ENCODE results near the gene PRR5L.
"Not testable (repeated sequence)": the region's sequence is repeated elsewhere in the genome, so short reads cannot be mapped to it uniquely, and the experiment has no call there.

Gene PRR5L

GRCh38 chr11:36309779-36310178 lies 13.7 kb downstream of the PRR5L start:
- Histone ChIP-seq H3K9me3 (ENCODE audit: control insufficient read depth, insufficient read depth, low read length) (no peaks in the 10 kb centered on the region), H3K27ac (ENCODE audit: low read depth, low read length) (no peak overlapping the region), H3K36me3 (ENCODE audit: control insufficient read depth, insufficient read depth, low read length) (no peaks in the 10 kb centered on the region), H3K27me3 (ENCODE audit: control insufficient read depth, insufficient read depth, low read length) (no peaks in the 10 kb centered on the region), H3K4me1 (ENCODE audit: control insufficient read depth, insufficient read depth, low read length) (no peaks in the 10 kb centered on the region), H3K4me3 (ENCODE audit: low read depth, low read length) (no peak overlapping the region), H3K9ac (ENCODE audit: low read depth, low read length) (no peak overlapping the region)

- no peaks in the 10 kb centered on the region for H3K27me3 ChIP-seq (ENCODE audit: control insufficient read depth, insufficient read depth, low read length)
- no peak overlapping the region for H3K4me3 ChIP-seq (ENCODE audit: low read depth, low read length)
- H3K36me3 ChIP-seq (ENCODE audit: control insufficient read depth, insufficient read depth, low read length) = no peaks in the 10 kb centered on the region
- H3K9me3 ChIP-seq (ENCODE audit: control insufficient read depth, insufficient read depth, low read length) = no peaks in the 10 kb centered on the region
- no peak overlapping the region for H3K27ac ChIP-seq (ENCODE audit: low read depth, low read length)
- no peak overlapping the region for H3K9ac ChIP-seq (ENCODE audit: low read depth, low read length)
- H3K4me1 ChIP-seq (ENCODE audit: control insufficient read depth, insufficient read depth, low read length) = peaks cover 6% of the 10 kb centered on the region; the same call in 1 of the 2 replicates
Observed at GRCh38 chr11:36311926-36312595, 16.0 kb downstream of the PRR5L start.

- H3K9ac ChIP-seq (ENCODE audit: low read depth, low read length) = no peak overlapping the region
- peaks cover 6% of the 10 kb centered on the region; the same call in 1 of the 2 replicates for H3K4me1 ChIP-seq (ENCODE audit: control insufficient read depth, insufficient read depth, low read length)
- H3K4me3 ChIP-seq (ENCODE audit: low read depth, low read length) = no peak overlapping the region
- no peaks in the 10 kb centered on the region for H3K36me3 ChIP-seq (ENCODE audit: control insufficient read depth, insufficient read depth, low read length)
- no peaks in the 10 kb centered on the region for H3K9me3 ChIP-seq (ENCODE audit: control insufficient read depth, insufficient read depth, low read length)
- H3K27ac ChIP-seq (ENCODE audit: low read depth, low read length) = no peak overlapping the region
- no peaks in the 10 kb centered on the region for H3K27me3 ChIP-seq (ENCODE audit: control insufficient read depth, insufficient read depth, low read length)
Observed at GRCh38 chr11:36312611-36313472, 16.8 kb downstream of the PRR5L start.

- Histone ChIP-seq H3K27ac (ENCODE audit: low read depth, low read length) (no peak overlapping the region), H3K27me3 (ENCODE audit: control insufficient read depth, insufficient read depth, low read length) (no peaks in the 10 kb centered on the region), H3K9me3 (ENCODE audit: control insufficient read depth, insufficient read depth, low read length) (no peaks in the 10 kb centered on the region), H3K4me3 (ENCODE audit: low read depth, low read length) (no peak overlapping the region), H3K9ac (ENCODE audit: low read depth, low read length) (no peak overlapping the region), H3K4me1 (ENCODE audit: control insufficient read depth, insufficient read depth, low read length) (peaks cover 16% of the 10 kb centered on the region), H3K36me3 (ENCODE audit: control insufficient read depth, insufficient read depth, low read length) (no peaks in the 10 kb centered on the region)
Observed at GRCh38 chr11:36313750-36314433, 17.8 kb downstream of the PRR5L start.

GRCh38 chr11:36314434-36314767 lies 18.3 kb downstream of the PRR5L start:
- Histone ChIP-seq H3K9me3 (ENCODE audit: control insufficient read depth, insufficient read depth, low read length) (no peaks in the 10 kb centered on the region), H3K9ac (ENCODE audit: low read depth, low read length) (no peak overlapping the region), H3K4me3 (ENCODE audit: low read depth, low read length) (no peak overlapping the region), H3K4me1 (ENCODE audit: control insufficient read depth, insufficient read depth, low read length) (peaks cover 22% of the 10 kb centered on the region), H3K27ac (ENCODE audit: low read depth, low read length) (no peak overlapping the region), H3K36me3 (ENCODE audit: control insufficient read depth, insufficient read depth, low read length) (no peaks in the 10 kb centered on the region), H3K27me3 (ENCODE audit: control insufficient read depth, insufficient read depth, low read length) (no peaks in the 10 kb centered on the region)

GRCh38 chr11:36316049-36316448 lies 20.0 kb downstream of the PRR5L start:
- H3K36me3 ChIP-seq (ENCODE audit: control insufficient read depth, insufficient read depth, low read length) = no peaks in the 10 kb centered on the region
- no peaks in the 10 kb centered on the region for H3K9me3 ChIP-seq (ENCODE audit: control insufficient read depth, insufficient read depth, low read length)
- H3K4me3 ChIP-seq (ENCODE audit: low read depth, low read length) = no peak overlapping the region
- H3K4me1 ChIP-seq (ENCODE audit: control insufficient read depth, insufficient read depth, low read length) = peaks cover 27% of the 10 kb centered on the region
- no peaks in the 10 kb centered on the region for H3K27me3 ChIP-seq (ENCODE audit: control insufficient read depth, insufficient read depth, low read length)
- no peak overlapping the region for H3K27ac ChIP-seq (ENCODE audit: low read depth, low read length)
- no peak overlapping the region for H3K9ac ChIP-seq (ENCODE audit: low read depth, low read length)

- Histone ChIP-seq H3K9ac (ENCODE audit: low read depth, low read length) (no peak overlapping the region), H3K36me3 (ENCODE audit: control insufficient read depth, insufficient read depth, low read length) (no peaks in the 10 kb centered on the region), H3K4me3 (ENCODE audit: low read depth, low read length) (no peak overlapping the region), H3K27me3 (ENCODE audit: control insufficient read depth, insufficient read depth, low read length) (no peaks in the 10 kb centered on the region), H3K27ac (ENCODE audit: low read depth, low read length) (no peak overlapping the region), H3K4me1 (ENCODE audit: control insufficient read depth, insufficient read depth, low read length) (peaks cover 27% of the 10 kb centered on the region), H3K9me3 (ENCODE audit: control insufficient read depth, insufficient read depth, low read length) (no peaks in the 10 kb centered on the region)
Observed at GRCh38 chr11:36317992-36318391, 21.9 kb downstream of the PRR5L start.

GRCh38 chr11:36324956-36325355 lies 28.9 kb downstream of the PRR5L start:
- peaks cover 14% of the 10 kb centered on the region for H3K4me1 ChIP-seq (ENCODE audit: control insufficient read depth, insufficient read depth, low read length)
- not testable (repeated sequence) for H3K27ac ChIP-seq (ENCODE audit: low read depth, low read length); H3K9me3 ChIP-seq (ENCODE audit: control insufficient read depth, insufficient read depth, low read length); H3K36me3 ChIP-seq (ENCODE audit: control insufficient read depth, insufficient read depth, low read length); H3K27me3 ChIP-seq (ENCODE audit: control insufficient read depth, insufficient read depth, low read length); H3K4me3 ChIP-seq (ENCODE audit: low read depth, low read length); H3K9ac ChIP-seq (ENCODE audit: low read depth, low read length)

- H3K27ac ChIP-seq (ENCODE audit: low read depth, low read length); H3K36me3 ChIP-seq (ENCODE audit: control insufficient read depth, insufficient read depth, low read length); H3K9ac ChIP-seq (ENCODE audit: low read depth, low read length); H3K4me3 ChIP-seq (ENCODE audit: low read depth, low read length); H3K9me3 ChIP-seq (ENCODE audit: control insufficient read depth, insufficient read depth, low read length); H3K27me3 ChIP-seq (ENCODE audit: control insufficient read depth, insufficient read depth, low read length): not testable (repeated sequence)
- H3K4me1 ChIP-seq (ENCODE audit: control insufficient read depth, insufficient read depth, low read length) = peaks cover 14% of the 10 kb centered on the region
Observed at GRCh38 chr11:36325403-36325802, 29.3 kb downstream of the PRR5L start.

GRCh38 chr11:36326524-36327419 lies 30.7 kb downstream of the PRR5L start:
- Histone ChIP-seq H3K4me1 (ENCODE audit: control insufficient read depth, insufficient read depth, low read length) (peaks cover 14% of the 10 kb centered on the region), H3K4me3 (ENCODE audit: low read depth, low read length) (peak overlapping the region; percentile 20; the same call in 1 of the 2 replicates)

More at GRCh38 chr11:36326524-36327419, 30.7 kb downstream of the PRR5L start:
- peak overlapping the region; percentile 34; the same call in 1 of the 2 replicates for H3K9ac ChIP-seq (ENCODE audit: low read depth, low read length)
- no peaks in the 10 kb centered on the region for H3K27me3 ChIP-seq (ENCODE audit: control insufficient read depth, insufficient read depth, low read length)
- no peaks in the 10 kb centered on the region for H3K36me3 ChIP-seq (ENCODE audit: control insufficient read depth, insufficient read depth, low read length)
- peak overlapping the region; percentile 61 for H3K27ac ChIP-seq (ENCODE audit: low read depth, low read length)
- no peaks in the 10 kb centered on the region for H3K9me3 ChIP-seq (ENCODE audit: control insufficient read depth, insufficient read depth, low read length)
